GM18867 (cell line): Measurements from ENCODE around the gene MRPL3.

Experiments
- ATAC-seq: cut with Tn5 transposase; IDR thresholded peaks from one replicate; pipeline ENCODE4 v1.9.1; 2021; ENCODE audit warnings: mild to moderate bottlenecking, moderate library complexity; ENCODE audit not compliant: unreplicated experiment

Gene MRPL3

DNA sequence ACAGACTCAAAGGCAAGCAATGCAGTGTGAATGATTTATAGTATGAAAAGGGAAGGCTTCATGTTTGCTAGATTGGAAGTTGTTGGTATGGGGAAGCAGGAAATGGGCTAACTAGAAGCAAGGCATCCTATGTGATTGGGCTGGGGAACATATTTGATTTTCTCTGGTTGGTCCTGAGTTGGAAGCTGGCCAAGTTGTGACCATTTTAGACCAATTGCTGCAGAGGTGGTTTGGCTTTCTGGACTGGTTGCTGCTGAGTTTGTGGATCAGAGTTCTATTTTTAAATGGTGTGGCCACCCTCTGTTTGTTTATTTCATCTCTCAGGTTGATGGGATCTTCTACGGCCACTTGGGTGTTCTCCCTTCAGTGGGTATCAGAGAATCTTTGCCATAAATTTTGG lies 81.5 kb downstream of the MRPL3 start:
- no peak for ATAC-seq

DNA sequence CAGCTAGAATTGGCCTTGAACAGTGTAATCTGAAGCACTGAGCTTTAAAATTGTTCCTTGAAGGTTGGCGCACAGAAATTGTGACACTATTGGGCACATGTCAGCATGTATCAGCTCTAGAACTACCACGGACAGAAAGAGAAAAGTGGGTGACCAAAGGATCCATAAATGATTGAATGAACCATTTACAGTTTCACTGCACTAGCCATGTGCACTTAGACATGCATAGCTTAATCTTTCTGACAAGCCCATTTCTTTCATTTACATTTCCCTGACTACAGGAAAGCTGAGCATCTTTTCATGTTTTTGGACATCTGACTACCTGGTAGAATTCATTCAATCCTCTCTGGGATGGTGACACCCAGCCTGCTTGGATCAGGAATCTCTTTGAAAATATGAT lies 85.0 kb downstream of the MRPL3 start:
- ATAC-seq = no peak
